Measurements from ENCODE around the gene FCAR.
"Not testable (repeated sequence)": the region's sequence is repeated elsewhere in the genome, so short reads cannot be mapped to it uniquely, and the experiment has no call there.

DNA sequence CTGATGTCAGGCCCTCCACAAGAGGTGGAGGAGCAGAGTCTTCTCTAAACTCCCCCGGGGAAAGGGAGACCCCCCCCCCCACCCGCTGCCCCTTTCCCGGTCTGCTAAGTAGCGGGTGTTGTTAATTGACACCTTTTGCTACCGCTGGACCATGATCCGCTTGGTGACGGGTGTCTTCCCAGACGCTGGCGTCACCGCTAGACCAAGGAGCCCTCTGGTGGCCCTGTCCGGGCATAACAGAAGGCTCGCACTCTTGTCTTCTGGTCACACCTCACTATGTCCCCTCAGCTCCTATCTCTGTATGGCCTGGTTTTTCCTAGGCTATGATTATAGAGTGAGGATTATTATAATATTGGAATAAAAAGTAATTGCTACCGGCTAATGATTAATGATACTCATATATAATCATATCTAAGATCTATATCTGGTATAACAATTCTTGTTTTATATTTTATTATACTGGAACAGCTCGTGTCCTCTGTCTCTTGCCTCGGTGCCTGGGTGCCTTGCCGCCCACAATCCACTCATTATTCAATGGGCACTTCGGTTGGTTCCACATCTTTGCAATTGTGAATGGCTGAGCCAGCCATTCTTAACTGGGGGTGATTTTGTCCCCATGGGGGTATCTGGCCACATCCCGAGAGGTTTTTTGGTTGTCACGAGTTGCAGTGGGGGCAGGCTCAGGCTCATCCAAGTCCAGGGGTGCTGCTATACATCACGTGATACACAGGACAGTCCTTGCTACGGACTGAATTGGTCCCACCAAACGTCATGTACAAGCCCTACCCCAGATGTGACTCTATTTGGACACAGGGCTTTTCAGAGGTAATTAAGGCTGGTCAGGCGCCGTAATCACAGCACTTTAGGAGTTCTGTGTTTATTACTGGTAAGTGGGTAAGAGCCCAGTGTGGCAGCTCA, 45.9 kb downstream of the FCAR start:
- TF ChIP-seq POLR2AphosphoS5 (IDR thresholded peaks at IDR 0.05; ENCODE audit: borderline replicate concordance, low read depth, low read length); EZH2 (IDR thresholded peaks at IDR 0.05); FOXP2 (optimal IDR thresholded peaks at IDR 0.05; ENCODE audit: control extremely low read depth, extremely low read length, insufficient read depth): not testable (repeated sequence)

Data from SK-N-MC (cell line).